Activated CD4-positive, alpha-beta memory T cell treated with anti-CD3 and anti-CD28 coated beads, Interleukin-2, amount 10 ng/mL, durations not matched to agents 7 days and 5 days (primary cell): ENCODE measurements around the gene GNB4. TPM values are rescaled to one million over a fixed set of nuclear protein-coding genes. Genes with fewer than 3 reads are reported as not detected.

Source experiments
- CTCF ChIA-PET: fragments of 350-600 bp; sonication (Branson Sonifier 250); formaldehyde crosslinking; loops from one replicate; lab custom pipeline; 2021; ENCODE audit warnings: antibody characterized with exemption, inconsistent platforms; lab: Charles Lee
- POLR2A ChIA-PET: fragments of 350-600 bp; sonication (Branson Sonifier 250); formaldehyde crosslinking; loops from one replicate; lab custom pipeline; 2021; ENCODE audit warnings: antibody characterized with exemption; lab: Charles Lee
- DNase-seq: peaks from one replicate; pipeline ENCODE4 v3.0.0-alpha.2; 2020
- H3K27ac Mint-ChIP-seq: one replicate; pipeline ENCODE4 v1.8.0; 2021; ENCODE audit warnings: mild to moderate bottlenecking, mixed read lengths
- H3K27me3 Mint-ChIP-seq: one replicate; pipeline ENCODE4 v1.8.0; 2021; ENCODE audit warnings: mixed read lengths
- H3K36me3 Mint-ChIP-seq: one replicate; pipeline ENCODE4 v1.8.0; 2021; ENCODE audit warnings: low read depth, mixed read lengths
- H3K4me1 Mint-ChIP-seq: one replicate; pipeline ENCODE4 v1.8.0; 2021; ENCODE audit warnings: mixed read lengths
- H3K4me3 Mint-ChIP-seq: one replicate; pipeline ENCODE4 v1.8.0; 2021; ENCODE audit warnings: mild to moderate bottlenecking, mixed read lengths
- H3K9me3 Mint-ChIP-seq: one replicate; pipeline ENCODE4 v1.8.0; 2021; ENCODE audit warnings: mixed read lengths
- total RNA-seq, 2 experiments: library from RNA; stranded (reverse); gene quantifications; one replicate each; pipeline ENCODE4 v1.2.3, GENCODE V29; 2021

The GNB4 gene
- total RNA-seq, 2 experiments from 2014 or later: 6.3 to 7.5 TPM

DNA sequence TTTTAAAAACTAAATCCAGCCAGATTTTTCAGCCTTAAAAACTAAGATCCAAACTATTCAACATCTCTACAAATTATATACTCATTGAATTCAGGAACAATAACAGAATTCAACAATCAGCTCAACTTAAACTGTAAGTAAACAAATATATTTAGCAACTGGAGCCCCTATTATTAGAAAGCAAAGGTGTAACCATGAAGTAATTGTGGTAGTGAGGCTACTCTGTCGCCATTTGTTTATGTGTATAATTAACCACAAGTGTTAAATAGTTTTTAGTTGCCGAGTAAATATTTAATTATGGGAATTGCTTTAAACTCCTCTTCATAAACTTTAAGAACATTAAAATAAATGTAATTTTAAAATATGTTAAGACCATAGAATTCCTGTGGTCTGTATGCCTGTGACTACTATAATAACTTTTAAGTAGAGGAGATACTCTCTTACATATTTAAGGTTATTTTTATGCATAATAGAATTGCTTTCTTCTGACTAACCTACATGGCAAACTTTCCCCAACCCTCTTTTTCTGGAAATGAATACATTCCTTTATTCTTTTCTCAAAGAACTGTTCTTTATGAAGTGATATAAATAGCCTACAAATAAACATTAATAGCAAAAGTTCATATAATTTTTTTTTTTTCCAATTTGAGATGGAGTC is 52.6 kb downstream of the GNB4 start:
- no peak overlapping the region for H3K27ac Mint-ChIP-seq
- no peak overlapping the region for H3K4me3 Mint-ChIP-seq
- peaks cover 24% of the 10 kb centered on the region for H3K36me3 Mint-ChIP-seq
- no peaks in the 10 kb centered on the region for H3K27me3 Mint-ChIP-seq
- ChIA-PET CTCF (no interaction called here), POLR2A (no interaction called here)
- H3K4me1 Mint-ChIP-seq: no peaks in the 10 kb centered on the region
- no peak for DNase-seq
- H3K9me3 Mint-ChIP-seq: no peaks in the 10 kb centered on the region

DNA sequence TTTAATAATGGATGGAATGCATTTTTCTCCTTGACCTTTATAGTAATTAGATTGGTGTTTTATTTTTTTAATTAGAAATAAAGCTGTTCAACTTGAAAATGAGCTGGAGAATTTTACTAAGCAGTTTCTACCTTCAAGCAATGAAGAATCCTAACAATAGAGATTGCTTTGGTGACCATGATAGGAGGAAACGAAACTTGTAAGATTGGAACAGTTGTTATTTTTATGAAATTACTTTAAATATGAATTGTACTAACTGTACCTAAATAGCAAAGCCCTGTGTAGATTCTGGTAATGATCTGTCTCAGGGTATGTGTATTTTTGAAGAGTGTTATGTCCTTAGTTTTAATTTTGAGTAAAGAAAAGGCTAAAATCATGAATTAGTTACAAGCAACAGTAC is 59.4 kb downstream of the GNB4 start:
- peaks cover 36% of the 10 kb centered on the region for H3K36me3 Mint-ChIP-seq
- H3K4me3 Mint-ChIP-seq: no peak overlapping the region
- POLR2A ChIA-PET: no interaction called here
- H3K27me3 Mint-ChIP-seq: no peaks in the 10 kb centered on the region
- H3K4me1 Mint-ChIP-seq: no peaks in the 10 kb centered on the region
- H3K9me3 Mint-ChIP-seq: no peaks in the 10 kb centered on the region
- DNase-seq: no peak
- CTCF ChIA-PET: no interaction called here
- H3K27ac Mint-ChIP-seq: no peak overlapping the region

DNA sequence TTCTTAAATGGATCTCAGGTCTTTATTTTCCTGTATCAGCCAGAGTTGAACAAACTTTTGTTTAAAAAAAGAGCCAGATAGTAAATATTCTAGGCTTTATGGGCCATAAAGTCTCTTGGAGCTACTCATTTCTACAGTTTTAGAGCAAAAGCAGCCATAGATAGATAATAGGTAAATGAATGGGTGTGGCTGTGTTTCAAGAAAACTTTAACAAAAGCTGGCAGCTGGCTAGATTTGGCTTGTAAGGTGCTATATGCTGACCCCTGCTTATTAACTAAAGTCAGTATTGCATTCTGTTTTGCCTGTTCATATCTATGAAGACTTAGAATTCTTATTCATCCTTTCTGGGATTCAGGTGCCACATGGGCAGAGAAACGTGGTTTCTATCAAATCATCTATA is 74.8 kb downstream of the GNB4 start:
- Mint-ChIP-seq H3K9me3 (no peaks in the 10 kb centered on the region), H3K27ac (no peak overlapping the region), H3K27me3 (no peaks in the 10 kb centered on the region), H3K4me3 (no peak overlapping the region), H3K4me1 (no peaks in the 10 kb centered on the region), H3K36me3 (peaks cover 30% of the 10 kb centered on the region)
- no peak for DNase-seq
- ChIA-PET POLR2A (no interaction called here), CTCF (no interaction called here)

DNA sequence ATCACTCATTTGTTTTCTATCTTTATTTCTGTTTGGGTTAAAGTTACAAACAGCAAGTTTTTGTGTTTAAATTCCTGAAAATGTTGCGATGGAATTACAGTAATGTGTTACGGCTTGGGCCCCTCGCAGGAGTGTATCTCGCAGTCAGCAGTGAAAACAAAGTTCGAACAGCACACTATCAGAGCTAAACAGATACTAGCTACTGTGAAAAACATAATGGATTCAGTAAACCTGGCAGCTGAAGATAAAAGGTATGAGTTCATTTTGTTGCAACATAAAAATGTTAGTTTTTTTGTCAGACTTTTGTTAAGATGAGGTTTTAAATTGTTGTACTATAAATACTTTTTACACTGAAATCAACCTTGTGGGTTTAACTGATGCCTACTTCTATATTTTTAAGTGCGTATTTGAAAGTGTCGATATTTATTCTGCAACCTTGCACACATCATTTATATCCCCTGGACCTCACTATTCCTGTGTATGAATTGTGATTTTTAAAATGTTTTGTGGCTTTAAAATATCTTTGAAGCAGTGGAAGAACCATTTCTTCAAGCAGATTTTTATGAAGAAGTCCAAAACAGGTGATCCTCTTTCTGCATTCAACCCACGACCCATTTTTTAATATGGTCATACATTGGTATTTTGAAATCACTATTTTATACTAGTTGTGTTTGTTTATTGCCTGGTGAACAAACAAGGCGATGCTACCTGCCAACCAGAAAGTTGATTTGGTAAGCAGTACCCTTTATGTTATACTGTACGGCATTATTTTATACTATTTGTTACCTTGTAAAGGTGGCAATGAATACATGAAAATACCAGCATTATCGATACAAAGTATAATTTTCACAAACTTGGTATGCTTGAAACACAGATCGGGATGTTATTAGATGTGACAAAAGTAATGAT is 75.9 kb downstream of the GNB4 start:
- no peak overlapping the region for H3K27ac Mint-ChIP-seq
- no peak for DNase-seq
- H3K9me3 Mint-ChIP-seq: no peaks in the 10 kb centered on the region
- ChIA-PET POLR2A (no interaction called here), CTCF (no interaction called here)
- no peaks in the 10 kb centered on the region for H3K27me3 Mint-ChIP-seq
- no peaks in the 10 kb centered on the region for H3K4me1 Mint-ChIP-seq
- H3K4me3 Mint-ChIP-seq: no peak overlapping the region
- peaks cover 29% of the 10 kb centered on the region for H3K36me3 Mint-ChIP-seq

DNA sequence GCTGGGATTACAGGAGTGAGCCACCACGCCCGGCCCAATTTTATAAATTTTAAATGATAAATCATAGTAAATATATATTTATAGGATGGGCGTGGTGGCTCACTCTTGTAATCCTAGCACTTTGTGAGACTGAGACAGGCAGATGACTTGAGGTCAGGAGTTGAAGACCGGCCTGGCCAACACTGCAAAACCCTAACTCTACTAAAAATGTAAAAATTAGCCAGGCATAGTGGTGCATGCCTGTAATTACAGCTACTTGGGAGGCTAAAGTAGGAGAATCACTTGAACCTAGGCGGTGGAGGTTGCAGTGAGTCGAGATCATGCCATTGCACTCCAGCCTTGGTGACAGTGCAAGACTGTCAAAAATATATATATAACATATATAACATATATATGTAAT is 77.3 kb downstream of the GNB4 start:
- H3K36me3 Mint-ChIP-seq: peaks cover 24% of the 10 kb centered on the region
- H3K4me3 Mint-ChIP-seq: no peak overlapping the region
- CTCF ChIA-PET: interaction anchor here (1.0 kb wide), 1 partner anchor 50 kb away, joined by 3 read pairs; no protein-coding TSS in a partner anchor
- DNase-seq: no peak
- H3K27ac Mint-ChIP-seq: no peak overlapping the region
- no peaks in the 10 kb centered on the region for H3K27me3 Mint-ChIP-seq
- POLR2A ChIA-PET: no interaction called here
- H3K9me3 Mint-ChIP-seq: no peaks in the 10 kb centered on the region
- no peaks in the 10 kb centered on the region for H3K4me1 Mint-ChIP-seq

DNA sequence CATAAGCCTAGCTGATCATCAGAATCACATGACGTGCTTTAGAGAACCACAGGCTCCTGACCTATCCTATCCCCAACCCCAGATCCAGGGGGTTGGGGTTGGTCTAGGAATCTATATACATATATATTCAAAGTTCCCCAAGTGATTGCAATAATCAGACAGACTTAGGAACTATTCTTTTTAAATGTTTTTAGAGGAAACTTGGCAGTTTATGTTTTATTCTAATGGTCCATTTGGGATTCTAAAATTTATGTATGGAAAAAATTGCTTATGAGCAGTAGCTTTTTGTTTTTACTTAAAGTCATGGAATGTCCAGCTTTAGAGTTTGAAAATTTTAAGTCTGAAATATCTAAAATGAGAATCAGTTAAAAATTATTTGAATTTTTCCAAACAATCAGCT is 81.6 kb downstream of the GNB4 start:
- peaks cover 30% of the 10 kb centered on the region for H3K36me3 Mint-ChIP-seq
- POLR2A ChIA-PET: no interaction called here
- no peak overlapping the region for H3K27ac Mint-ChIP-seq
- DNase-seq: no peak
- no peak overlapping the region for H3K4me3 Mint-ChIP-seq
- H3K4me1 Mint-ChIP-seq: no peaks in the 10 kb centered on the region
- CTCF ChIA-PET: no interaction called here
- H3K27me3 Mint-ChIP-seq: no peaks in the 10 kb centered on the region
- no peaks in the 10 kb centered on the region for H3K9me3 Mint-ChIP-seq

DNA sequence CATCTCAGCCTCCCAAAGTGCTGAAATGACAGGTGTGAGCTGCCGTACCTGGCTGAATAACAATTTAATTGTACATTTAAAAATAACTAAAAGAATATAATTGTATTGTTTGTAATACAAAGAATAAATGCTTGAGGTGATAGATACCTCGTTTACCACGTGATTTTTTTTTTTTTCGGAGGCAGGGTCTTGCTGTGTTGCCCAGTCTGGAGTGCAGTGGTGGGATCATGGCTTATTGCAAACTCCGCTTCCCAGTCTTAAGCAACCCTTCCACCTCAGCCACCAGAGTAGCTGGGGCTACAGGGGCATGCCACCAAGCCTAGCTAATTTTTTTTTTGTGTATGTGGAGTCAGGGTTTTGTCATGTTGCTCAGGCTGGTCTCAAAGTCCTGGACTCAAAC is 87.9 kb downstream of the GNB4 start:
- no peaks in the 10 kb centered on the region for H3K27me3 Mint-ChIP-seq
- H3K4me3 Mint-ChIP-seq: no peak overlapping the region
- no peak overlapping the region for H3K27ac Mint-ChIP-seq
- no peak for DNase-seq
- peaks cover 47% of the 10 kb centered on the region for H3K36me3 Mint-ChIP-seq
- POLR2A ChIA-PET: no interaction called here
- no peaks in the 10 kb centered on the region for H3K9me3 Mint-ChIP-seq
- H3K4me1 Mint-ChIP-seq: no peaks in the 10 kb centered on the region
- CTCF ChIA-PET: no interaction called here

DNA sequence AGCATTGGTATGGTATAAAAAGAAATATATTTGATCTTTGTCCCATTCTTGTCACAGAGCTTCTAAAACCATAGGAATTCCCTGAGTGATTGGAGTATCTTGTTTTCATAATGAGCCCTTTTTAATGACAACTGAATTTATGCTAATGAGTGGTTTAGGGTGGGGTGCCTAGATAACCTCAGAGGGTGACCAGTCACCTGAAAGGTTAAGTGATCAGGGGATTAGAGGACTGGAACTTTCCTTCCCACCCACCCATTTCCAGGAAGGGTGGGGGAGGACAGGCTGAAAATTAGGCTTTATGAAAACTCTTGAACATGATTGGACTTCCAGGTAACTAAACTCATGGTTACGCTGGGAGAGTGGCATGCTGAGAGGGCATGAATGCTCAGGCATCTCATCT is 95.3 kb downstream of the GNB4 start:
- no peak overlapping the region for H3K27ac Mint-ChIP-seq
- no peaks in the 10 kb centered on the region for H3K9me3 Mint-ChIP-seq
- H3K36me3 Mint-ChIP-seq: peaks cover 65% of the 10 kb centered on the region

DNA sequence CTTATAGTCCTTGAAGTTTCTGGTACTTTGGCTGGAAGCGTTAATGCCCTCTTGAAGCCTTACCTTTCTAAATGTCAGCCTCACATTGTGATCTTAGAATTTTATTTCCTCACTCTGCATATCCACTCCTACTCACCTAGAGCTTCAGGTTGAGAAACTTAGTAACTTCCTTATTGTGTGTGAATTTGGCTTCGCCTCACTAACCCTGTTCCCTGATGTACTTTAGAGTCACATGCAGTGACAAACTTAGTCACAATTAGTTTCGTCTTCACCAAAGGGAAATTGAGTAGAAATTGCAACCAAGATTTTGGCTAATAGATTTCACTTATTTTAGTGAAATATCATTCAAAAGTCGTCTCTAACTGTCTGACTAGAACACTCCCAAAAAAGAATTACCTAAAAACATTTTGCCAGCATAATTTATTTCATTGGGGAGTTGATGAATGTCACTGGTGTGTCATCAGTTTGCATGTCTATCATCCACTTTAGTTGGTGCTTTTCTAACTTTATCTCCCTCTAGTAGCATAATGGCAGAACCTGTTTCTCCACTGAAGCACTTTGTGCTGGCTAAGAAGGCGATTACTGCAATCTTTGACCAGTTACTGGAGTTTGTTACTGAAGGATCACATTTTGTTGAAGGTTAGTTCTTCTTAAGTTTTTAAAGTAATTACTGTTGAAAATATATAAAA is 102.8 kb downstream of the GNB4 start:
- Mint-ChIP-seq H3K4me1 (peaks cover 27% of the 10 kb centered on the region), H3K27me3 (no peaks in the 10 kb centered on the region), H3K36me3 (peaks cover 25% of the 10 kb centered on the region), H3K9me3 (no peaks in the 10 kb centered on the region), H3K27ac (peak overlapping the region; percentile 32), H3K4me3 (peak overlapping the region; percentile 94)
- no peak for DNase-seq
- ChIA-PET CTCF (interaction anchor here (1.0 to 1.3 kb wide), 3 partner anchors 17 to 279 kb away, joined by 3 to 4 read pairs (median 3); no protein-coding TSS in a partner anchor), POLR2A (interaction anchor here (1.0 to 3.8 kb wide), 5 partner anchors 22 to 1254 kb away, joined by 3 to 42 read pairs (median 4); partner anchors contain the start of genes TTC14 and ZNF639)

More for the DNA sequence above, 95.3 kb downstream of the GNB4 start:
- CTCF ChIA-PET: no interaction called here
- H3K4me1 Mint-ChIP-seq: peaks cover 21% of the 10 kb centered on the region
- POLR2A ChIA-PET: no interaction called here
- no peak overlapping the region for H3K4me3 Mint-ChIP-seq
- H3K27me3 Mint-ChIP-seq: no peaks in the 10 kb centered on the region
- no peak for DNase-seq

DNA sequence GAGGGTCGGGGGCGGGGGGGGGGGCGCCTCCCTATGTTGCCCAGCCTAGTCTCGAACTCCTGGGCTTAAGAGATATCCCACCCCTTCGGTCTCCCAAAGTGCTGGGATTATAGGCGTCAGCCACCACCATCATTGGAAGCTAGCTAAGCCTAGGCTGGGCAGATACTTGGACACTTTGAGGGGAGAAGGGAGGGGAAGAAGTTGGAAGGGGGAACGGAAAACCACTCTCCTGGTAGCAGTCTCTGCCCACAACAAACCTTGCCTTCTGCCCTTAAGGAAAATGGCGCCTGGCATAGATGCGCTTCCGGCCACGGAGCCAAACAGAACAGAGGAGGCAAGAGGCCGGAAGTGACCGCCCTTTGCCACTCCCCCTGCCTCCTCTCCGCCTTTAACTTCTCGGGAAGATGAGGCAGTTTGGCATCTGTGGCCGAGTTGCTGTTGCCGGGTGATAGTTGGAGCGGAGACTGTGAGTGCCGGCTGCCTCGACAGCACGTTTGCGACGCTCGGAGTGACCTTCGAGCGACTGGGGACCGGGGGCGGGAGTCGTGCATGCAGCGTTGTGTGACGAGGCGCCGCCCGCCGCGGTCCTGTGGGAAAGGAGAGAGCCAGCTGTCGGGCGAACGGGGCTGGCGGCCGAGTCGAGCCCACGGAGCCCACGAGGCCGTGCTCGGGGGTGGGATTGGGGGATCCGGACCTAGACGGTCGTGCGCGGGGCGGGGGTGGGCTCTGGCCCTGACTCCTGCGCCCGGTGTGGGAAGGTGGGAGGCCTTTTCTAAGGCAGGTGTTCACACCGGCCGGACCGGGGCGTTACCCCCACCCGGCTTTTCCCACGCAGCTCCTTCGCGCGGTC is 103.7 kb downstream of the GNB4 start, which contains the start of gene MFN1:
MFN1 (plus strand) TSS at position 365 of the 850 bp plus-strand sequence. CDS start 1,143 bp downstream, outside the sequence.
- Mint-ChIP-seq H3K9me3 (no peaks in the 10 kb centered on the region), H3K27me3 (no peaks in the 10 kb centered on the region), H3K27ac (peak within 1 kb of the TSS; percentile 84), H3K36me3 (peaks cover 22% of the 10 kb centered on the region), H3K4me3 (peak within 1 kb of the TSS; percentile 94), H3K4me1 (peaks cover 25% of the 10 kb centered on the region)
- CTCF ChIA-PET: interaction anchor here (1.0 to 1.7 kb wide), 3 partner anchors 17 to 24 kb away, joined by 3 to 8 read pairs (median 3); partner anchors contain the start of gene ZNF639
- DNase-seq: peak; percentile 93
- POLR2A ChIA-PET: interaction anchor here (0.9 to 3.8 kb wide), 10 partner anchors 21 to 1255 kb away, joined by 3 to 42 read pairs (median 4); partner anchors contain the start of genes GNB4, NDUFB5, TTC14 and ZMAT3
